Kidney epithelial cell (primary cell): ENCODE measurements around the gene MYLK. TPM values are rescaled to one million over a fixed set of nuclear protein-coding genes. Genes with fewer than 3 reads are reported as not detected.

Source experiments
- DNase-seq: peaks from one replicate; pipeline ENCODE4 v3.0.0-alpha.2; 2010; ENCODE audit warnings: low read depth
- H3K27me3 ChIP-seq: 2 replicates; pipeline ENCODE4 v1.6.0; 2011; ENCODE audit warnings: low read length; ENCODE audit not compliant: control insufficient read depth, insufficient read depth
- H3K36me3 ChIP-seq: 2 replicates; pipeline ENCODE4 v1.5.1; 2011; ENCODE audit warnings: low read length; ENCODE audit not compliant: control insufficient read depth, insufficient read depth
- H3K4me3 ChIP-seq: 2 replicates; pipeline ENCODE4 v1.5.1; 2011; ENCODE audit warnings: low read depth, mild to moderate bottlenecking, control low read depth, low read length
- CTCF ChIP-seq: IDR thresholded peaks from 2 replicates; pipeline ENCODE4 v1.5.1; 2011; ENCODE audit warnings: mild to moderate bottlenecking, moderate library complexity, low read length, control low read depth, inconsistent platforms; ENCODE audit not compliant: insufficient read depth, poor library complexity, severe bottlenecking
- total RNA-seq: library from RNA; depleted of rRNA; stranded (reverse); fragments of >200 nt; gene quantifications from 2 replicates; pipeline ENCODE4 v1.2.3, GENCODE V29; 2015

Gene MYLK
- total RNA-seq, 1 donor from 2014 or later: 49.7 TPM

GRCh38 chr3:123792473-123793201, 91.5 kb downstream of the MYLK start:
- TF ChIP-seq CTCF: no peak
- H3K4me3 ChIP-seq: no peak overlapping the region
- peaks cover 6% of the 10 kb centered on the region for H3K36me3 ChIP-seq
- no peaks in the 10 kb centered on the region for H3K27me3 ChIP-seq
- no peak for DNase-seq

DNA sequence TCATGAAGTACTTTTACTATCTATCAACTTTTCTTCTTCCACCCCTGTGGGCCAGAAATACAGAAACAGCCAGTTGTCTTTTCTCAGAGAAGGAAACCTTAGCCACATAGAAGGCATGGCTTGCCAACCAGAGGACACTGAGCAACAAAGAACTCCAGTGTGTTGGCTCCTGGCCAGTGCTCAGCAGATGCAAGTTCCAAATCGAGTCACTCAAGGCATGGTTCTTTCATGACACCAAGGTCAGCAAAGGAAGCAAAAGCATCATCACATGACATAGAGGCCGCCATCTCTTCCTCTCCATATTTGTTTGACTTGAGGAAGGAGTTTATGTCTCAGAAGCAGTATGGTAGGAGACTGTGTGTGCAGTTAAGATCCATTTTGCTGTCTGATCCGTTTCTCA, 92.2 kb downstream of the MYLK start:
- Histone ChIP-seq H3K4me3 (no peak overlapping the region), H3K36me3 (peaks cover 8% of the 10 kb centered on the region), H3K27me3 (no peaks in the 10 kb centered on the region)
- no peak for DNase-seq
- no peak for TF ChIP-seq CTCF

- DNase-seq: no peak
- no peak for TF ChIP-seq CTCF
- H3K36me3 ChIP-seq: peaks cover 8% of the 10 kb centered on the region
- no peak overlapping the region for H3K4me3 ChIP-seq
- no peaks in the 10 kb centered on the region for H3K27me3 ChIP-seq
Measured at GRCh38 chr3:123791417-123791816, 92.7 kb downstream of the MYLK start.

DNA sequence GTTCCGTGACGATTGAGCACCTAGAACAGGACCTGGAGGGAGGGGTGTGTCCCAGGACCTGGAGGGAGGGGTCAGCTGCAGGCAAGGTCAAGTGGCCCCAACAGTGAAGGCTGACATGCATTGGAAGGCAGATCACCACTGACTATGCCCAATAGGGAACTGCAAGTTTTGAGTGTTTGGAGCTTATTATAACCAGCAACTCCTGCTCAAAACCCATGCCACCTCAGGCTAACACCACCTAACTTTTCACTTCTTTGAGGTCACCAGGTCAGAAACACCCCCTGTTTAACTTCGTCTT, 93.1 kb downstream of the MYLK start:
- no peak overlapping the region for H3K4me3 ChIP-seq
- DNase-seq: no peak
- TF ChIP-seq CTCF: no peak
- peaks cover 8% of the 10 kb centered on the region for H3K36me3 ChIP-seq
- H3K27me3 ChIP-seq: no peaks in the 10 kb centered on the region

- H3K27me3 ChIP-seq: no peaks in the 10 kb centered on the region
- TF ChIP-seq CTCF: no peak
- peaks cover 8% of the 10 kb centered on the region for H3K36me3 ChIP-seq
- DNase-seq: no peak
- no peak overlapping the region for H3K4me3 ChIP-seq
Measured at GRCh38 chr3:123790254-123791072, 93.7 kb downstream of the MYLK start.

DNA sequence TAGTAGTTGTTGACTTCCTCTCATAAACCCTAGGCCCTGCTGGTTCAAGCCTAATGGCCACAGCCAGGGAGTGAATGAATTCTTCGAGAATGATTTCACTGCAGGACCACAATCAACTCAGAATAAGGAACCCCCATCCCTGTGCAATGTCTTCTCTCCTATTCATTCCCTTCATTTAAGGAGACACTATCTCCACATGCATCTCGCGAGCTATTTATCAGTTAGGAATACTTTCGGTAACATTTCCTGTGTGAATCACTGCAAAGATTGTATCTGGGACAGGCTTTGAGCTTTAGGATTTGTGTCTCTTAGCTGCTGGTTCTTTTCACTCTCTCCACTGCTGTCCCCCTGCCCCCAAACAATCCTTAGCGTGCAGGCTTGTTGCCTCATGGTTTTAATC, 94.4 kb downstream of the MYLK start:
- H3K36me3 ChIP-seq: peaks cover 8% of the 10 kb centered on the region
- no peak overlapping the region for H3K4me3 ChIP-seq
- DNase-seq: no peak
- no peaks in the 10 kb centered on the region for H3K27me3 ChIP-seq
- no peak for TF ChIP-seq CTCF
